GM23338 (cell line): ENCODE measurements around the gene ARID1B.

Experiments used
- CREB1 ChIP-seq: fragments of 250-450 bp; sonication (Bioruptor Pico); IDR thresholded peaks from 2 replicates; pipeline ENCODE4 v1.5.0; 2020; ENCODE audit warnings: low read depth, mild to moderate bottlenecking, moderate library complexity
- EZH2 ChIP-seq: fragments of 200-600 bp; sonication (generic); IDR thresholded peaks from one replicate; pipeline ENCODE4 v1.8.0; 2017; ENCODE audit warnings: antibody characterized with exemption, mild to moderate bottlenecking, low read depth; ENCODE audit not compliant: unreplicated experiment
- EZH2phosphoT487 ChIP-seq: fragments of 200-600 bp; sonication (generic); IDR thresholded peaks from one replicate; pipeline ENCODE4 v1.8.1; 2018; ENCODE audit warnings: antibody characterized with exemption; ENCODE audit not compliant: unreplicated experiment
- JUNB ChIP-seq: IDR thresholded peaks from one replicate; pipeline ENCODE4 v1.6.1; 2016; ENCODE audit warnings: antibody characterized with exemption; ENCODE audit not compliant: unreplicated experiment
- POLR2AphosphoS5 ChIP-seq: IDR thresholded peaks from 2 replicates; pipeline ENCODE4 v1.6.1; 2016; ENCODE audit warnings: antibody characterized with exemption, low read depth
- TF ChIP-seq, protein P1 (sequence below), 2 experiments: fragments of 200-600 bp in 1 of 2; sonication (generic) in 1 of 2; conservative IDR thresholded peaks; 2 replicates each; pipeline versions ENCODE4 v1.5.1 to v1.6.1; 2016 to 2017; ENCODE audit warnings: antibody characterized with exemption in 2 of 2, low read depth in 2 of 2, mild to moderate bottlenecking in 2 of 2, moderate library complexity in 1 of 2

- TF ChIP-seq, protein P1, sequence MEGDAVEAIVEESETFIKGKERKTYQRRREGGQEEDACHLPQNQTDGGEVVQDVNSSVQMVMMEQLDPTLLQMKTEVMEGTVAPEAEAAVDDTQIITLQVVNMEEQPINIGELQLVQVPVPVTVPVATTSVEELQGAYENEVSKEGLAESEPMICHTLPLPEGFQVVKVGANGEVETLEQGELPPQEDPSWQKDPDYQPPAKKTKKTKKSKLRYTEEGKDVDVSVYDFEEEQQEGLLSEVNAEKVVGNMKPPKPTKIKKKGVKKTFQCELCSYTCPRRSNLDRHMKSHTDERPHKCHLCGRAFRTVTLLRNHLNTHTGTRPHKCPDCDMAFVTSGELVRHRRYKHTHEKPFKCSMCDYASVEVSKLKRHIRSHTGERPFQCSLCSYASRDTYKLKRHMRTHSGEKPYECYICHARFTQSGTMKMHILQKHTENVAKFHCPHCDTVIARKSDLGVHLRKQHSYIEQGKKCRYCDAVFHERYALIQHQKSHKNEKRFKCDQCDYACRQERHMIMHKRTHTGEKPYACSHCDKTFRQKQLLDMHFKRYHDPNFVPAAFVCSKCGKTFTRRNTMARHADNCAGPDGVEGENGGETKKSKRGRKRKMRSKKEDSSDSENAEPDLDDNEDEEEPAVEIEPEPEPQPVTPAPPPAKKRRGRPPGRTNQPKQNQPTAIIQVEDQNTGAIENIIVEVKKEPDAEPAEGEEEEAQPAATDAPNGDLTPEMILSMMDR (conservative IDR thresholded peaks at IDR 0.05; ENCODE audit: low read depth in 2 of 2) = no peak
- TF ChIP-seq CREB1 (CRISPR knock-in tag) (no peak), EZH2phosphoT487 (no peak), EZH2 (no peak), POLR2AphosphoS5 (0 out of 2 replicates have a peak, but pooled peaks have one; percentile 3), JUNB (no peak)
Observed at GRCh38 chr6:156776470-156776839, 723 bp upstream of the ARID1B start.
